HG02642 (cell line): ENCODE results near the gene ADARB2.

Source experiments
- ATAC-seq: cut with Tn5 transposase; IDR thresholded peaks from one replicate; pipeline ENCODE4 v1.9.1; 2021; ENCODE audit warnings: mild to moderate bottlenecking; ENCODE audit not compliant: unreplicated experiment, poor library complexity

The ADARB2 gene

DNA sequence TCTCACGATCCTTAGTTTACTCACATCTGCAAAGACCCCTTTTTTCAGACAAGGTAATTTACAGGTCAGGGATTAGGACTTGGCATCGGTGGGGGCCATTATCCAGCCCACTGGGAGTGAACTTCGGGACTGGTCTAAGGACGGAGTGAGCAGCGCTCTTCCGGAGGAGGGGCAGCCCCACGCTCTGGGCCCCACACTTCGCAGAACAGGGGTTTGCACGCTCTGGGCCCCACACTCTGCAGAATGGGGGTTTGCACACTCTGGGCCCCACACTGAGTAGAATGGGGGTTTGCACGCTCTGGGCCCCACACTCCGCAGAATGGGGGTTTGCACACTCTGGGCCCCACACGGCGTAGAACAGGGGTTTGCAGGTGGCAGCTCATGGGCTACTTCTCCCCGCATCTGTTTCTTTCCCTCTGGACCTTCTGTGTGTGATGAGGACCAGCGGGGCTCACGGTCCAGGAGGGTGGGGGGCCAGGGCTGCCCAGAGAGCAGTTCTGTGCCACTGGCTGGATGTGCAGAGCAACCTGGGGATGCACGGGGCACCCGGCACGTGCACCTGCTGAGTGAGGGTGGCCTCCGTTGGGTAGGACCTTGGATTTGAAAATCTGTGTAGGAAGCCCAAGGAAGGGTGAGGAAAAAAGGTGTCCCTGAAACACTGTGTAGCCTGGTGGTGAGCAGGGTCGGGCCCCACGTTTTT, 546.4 kb downstream of the ADARB2 start:
- no peak for ATAC-seq

DNA sequence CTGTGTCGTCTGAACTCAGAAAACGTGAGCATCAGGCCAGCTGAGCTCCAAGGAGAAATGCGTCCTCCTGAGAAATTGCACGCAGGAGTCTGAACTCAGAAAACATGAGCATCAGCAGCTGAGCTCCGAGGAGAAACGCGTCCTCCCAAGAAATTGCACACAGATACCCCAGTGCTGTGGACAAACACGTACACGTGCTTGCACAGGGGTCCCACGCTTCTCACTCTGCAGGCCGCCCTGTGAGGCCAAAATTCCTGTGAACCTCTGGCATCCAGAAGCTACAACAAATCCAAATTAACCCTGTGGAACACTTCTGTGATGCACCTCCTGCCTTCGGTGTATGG, 547.3 kb downstream of the ADARB2 start:
- no peak for ATAC-seq

GRCh38 chr10:1189166-1190051, 547.9 kb downstream of the ADARB2 start:
- ATAC-seq = no peak

DNA sequence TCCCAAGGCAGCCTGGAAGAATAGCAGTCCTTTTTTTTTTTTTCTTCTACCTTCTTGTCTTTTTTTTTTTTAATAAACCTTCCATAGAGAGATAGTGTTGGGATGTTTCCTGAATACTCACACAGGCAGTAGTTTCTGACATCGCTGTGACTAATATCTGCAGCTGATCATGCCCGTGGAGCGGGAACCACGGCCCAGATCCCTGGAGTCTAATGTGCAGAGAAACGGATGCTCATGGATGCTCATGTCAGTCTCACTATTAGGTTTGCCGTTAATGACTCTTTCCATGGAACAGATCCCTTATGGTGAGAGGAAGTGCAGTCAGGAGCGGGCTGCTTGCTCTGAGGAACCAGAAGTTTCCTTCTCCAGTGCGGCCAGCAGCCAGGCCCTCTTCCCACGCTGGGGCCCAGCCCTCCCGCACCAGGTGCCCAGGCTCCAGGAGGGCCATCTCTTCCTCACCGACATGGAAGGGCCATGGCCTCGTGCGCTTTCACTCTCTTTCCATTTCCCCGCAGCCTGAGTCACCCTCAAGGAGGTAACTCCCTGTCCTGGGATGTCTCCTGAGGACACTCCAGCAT, 548.7 kb downstream of the ADARB2 start:
- no peak for ATAC-seq

- no peak for ATAC-seq
Measured at GRCh38 chr10:1187855-1188557, 549.3 kb downstream of the ADARB2 start.

DNA sequence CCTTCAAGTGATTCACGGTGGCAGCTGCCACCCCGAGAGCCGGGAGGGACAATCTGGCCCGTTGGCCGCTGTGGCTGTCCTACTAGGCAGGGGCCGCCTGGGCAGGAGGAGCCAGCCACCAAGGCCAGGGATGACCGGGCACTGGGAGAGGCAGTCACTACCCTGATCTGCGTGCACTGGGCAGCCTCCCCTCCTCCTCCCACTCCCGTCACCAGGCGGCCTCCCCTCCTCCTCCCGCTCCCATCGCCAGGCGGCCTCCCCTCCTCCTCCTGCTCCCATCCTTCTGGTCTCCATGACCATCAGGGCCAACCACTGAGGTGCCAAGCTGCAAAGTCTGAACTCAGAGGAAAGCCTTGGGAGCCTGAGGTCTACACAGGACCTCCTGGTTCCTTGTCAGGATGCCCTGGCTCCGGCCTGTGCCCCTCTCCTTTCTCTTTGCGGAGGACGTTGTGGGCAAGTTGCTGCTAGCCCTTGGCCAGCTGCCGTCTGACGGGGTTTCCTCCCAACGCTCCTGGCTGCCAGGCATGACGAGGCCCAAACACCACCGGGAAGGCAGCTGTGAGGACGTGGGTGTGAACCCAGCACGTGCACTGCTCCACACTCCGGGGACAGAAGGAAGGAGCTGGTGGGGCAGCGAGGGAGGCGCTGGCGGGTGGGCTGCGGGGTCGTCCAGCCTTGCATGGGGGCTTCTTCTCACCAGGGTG, 550.0 kb downstream of the ADARB2 start:
- no peak for ATAC-seq

GRCh38 chr10:1186683-1186990, 550.7 kb downstream of the ADARB2 start:
- no peak for ATAC-seq

- ATAC-seq = no peak
Measured at GRCh38 chr10:1185911-1186682, 551.2 kb downstream of the ADARB2 start.

GRCh38 chr10:1184541-1185430, 552.5 kb downstream of the ADARB2 start:
- no peak for ATAC-seq

DNA sequence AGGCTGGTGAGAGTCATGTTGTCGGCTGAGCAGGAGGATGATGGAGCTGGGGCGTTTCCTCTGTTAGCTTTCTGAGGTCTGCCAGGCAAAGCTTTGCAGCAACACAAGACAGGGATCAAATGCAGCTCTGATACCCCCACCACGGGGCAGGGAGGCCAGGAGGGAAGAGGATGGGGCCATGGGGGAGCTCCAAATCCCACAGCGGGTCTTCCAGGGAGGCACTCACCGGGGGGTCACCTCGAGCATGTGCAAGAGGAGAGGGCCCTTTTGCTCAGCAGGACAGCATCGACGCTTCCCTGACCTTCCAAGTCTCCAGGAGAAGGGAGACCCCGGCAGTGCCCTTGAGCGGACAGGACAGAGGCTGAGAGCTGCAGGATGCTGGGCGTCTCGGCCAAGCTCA, 553.6 kb downstream of the ADARB2 start:
- no peak for ATAC-seq

DNA sequence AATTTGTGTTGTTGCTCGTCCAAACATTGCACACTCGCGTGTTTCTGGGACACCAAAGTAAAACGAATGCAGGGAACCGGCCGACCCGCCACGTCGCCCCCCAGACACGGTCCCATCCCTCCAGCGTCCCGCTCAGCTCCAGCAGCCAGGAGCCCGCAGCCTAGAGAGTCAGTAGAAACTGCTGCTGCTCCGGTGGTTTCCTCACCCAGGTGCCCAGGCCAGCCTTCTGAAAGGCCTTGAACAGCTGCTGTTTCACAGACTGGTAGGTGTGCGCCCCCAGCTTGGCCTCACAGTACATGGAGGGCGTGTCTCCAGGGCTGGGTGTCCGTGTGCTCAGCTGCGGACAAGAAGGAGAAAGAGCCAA, 554.3 kb downstream of the ADARB2 start:
- ATAC-seq = no peak

- no peak for ATAC-seq
Measured at GRCh38 chr10:1182280-1183032, 554.9 kb downstream of the ADARB2 start.

DNA sequence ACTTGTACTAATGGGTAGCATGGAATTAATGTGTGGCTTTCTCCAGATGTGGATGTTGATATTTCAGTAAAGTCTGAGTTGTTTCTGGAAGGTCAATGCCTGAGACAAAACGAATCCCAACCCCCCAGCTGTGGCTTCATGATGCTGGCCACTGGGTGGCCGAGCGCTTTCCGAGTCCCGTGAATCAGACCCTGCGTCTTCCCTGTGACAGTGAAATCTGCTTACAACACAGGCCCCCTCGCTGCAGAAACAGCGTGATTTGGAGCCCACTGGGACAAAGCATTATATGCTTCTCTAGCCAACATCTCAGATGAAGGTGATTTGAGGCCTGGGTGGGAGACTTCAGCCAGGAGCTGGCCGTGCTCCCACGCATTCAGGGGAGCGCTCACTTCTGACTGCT, 556.5 kb downstream of the ADARB2 start:
- ATAC-seq = no peak

DNA sequence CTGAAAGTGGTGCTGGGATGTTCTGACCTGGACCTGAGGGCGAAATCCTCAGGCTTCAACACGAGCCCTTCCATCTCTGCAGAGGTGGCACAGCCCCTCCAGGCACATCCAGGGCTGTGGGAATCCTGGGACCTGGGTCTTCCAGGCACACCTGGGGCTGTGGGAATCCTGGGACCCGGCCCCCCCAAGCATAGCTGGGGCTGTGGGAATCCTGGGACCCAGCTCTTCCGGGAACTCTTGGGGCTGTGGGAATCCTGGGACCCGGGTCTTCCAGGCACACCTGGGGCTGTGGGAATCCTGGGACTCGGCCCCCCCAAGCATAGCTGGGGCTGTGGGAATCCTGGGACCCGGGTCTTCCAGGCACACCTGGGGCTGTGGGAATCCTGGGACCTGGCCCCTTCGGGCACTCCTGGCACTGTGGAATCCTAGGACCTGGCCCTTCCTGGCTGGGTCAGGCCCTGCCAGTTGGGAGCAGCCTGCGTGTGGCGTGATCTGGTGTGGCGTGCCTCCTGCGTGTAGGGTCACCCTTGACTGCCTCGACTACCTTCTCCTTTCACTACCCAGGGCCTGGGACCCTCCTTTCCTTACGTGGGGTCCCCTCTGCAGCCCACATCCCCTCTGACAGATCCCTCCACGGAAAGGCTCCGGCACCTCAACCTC, 557.1 kb downstream of the ADARB2 start:
- ATAC-seq = no peak

DNA sequence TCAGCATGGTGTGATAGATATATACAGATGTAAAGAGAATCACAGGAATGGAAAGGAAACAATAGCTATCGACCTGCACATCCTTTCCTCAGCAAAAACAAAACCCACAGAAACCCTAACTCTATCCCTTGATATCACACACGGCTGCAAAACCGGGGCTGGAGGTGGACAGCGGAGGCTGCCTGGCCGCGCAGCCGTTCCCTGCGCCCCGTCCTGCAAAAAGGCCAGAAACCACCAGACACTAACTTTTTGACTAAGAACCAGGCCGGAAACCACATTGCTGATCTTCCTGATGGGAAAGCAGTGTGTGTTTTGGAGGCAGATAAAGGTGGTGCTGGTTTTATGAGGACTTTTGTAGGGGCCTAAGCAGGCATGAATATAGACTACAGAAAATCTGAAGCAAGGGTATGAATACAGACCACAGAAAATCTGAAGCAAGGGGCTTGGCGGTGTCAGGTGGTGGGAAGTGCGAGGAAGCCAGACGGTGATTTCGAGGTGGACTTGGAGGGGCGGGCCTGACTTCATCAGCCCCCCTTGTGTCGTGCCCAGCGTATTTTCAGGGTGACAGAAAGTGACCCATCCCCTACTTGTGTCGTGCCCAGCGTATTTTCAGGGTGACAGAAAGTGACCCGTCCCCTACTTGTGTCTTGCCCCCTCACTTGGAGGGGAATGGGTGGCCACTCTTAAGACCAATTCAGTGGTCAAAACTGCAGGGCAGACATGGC, 557.8 kb downstream of the ADARB2 start:
- no peak for ATAC-seq

- no peak for ATAC-seq
Measured at GRCh38 chr10:1178506-1178905, 558.8 kb downstream of the ADARB2 start.

- no peak for ATAC-seq
Measured at GRCh38 chr10:1177936-1178335, 559.4 kb downstream of the ADARB2 start.
